H1 (cell line): Measurements from ENCODE around the gene COL1A1. TPM values are rescaled to one million over a fixed set of nuclear protein-coding genes. Genes with fewer than 3 reads are reported as not detected.

Experiments used
- RXRA ChIP-seq: IDR thresholded peaks from 2 replicates; pipeline ENCODE4 v1.6.1; 2011; ENCODE audit warnings: low read depth, mild to moderate bottlenecking, low read length, moderate library complexity; ENCODE audit not compliant: insufficient read depth
- TEAD4 ChIP-seq: IDR thresholded peaks from 2 replicates; pipeline ENCODE4 v1.6.1; 2012; ENCODE audit warnings: low read depth, low read length, inconsistent platforms, mixed read lengths
- polyA plus RNA-seq, 7 experiments: library from polyadenylated mRNA; depleted of rRNA in 3 of 7; stranded (reverse) in 5 of 7; unstranded in 2 of 7; fragments of >200 nt in 5 of 7; fragments of 200-250 nt in 2 of 7; gene quantifications; 1 replicate in 5 of 7; 2 replicates in 1 of 7; 4 replicates in 1 of 7; pipeline versions ENCODE4 v1.2.1 to v1.2.3, GENCODE V29; 2011 to 2013; ENCODE audit warnings: missing spikeins in 2 of 7, mixed read lengths in 2 of 7
- total RNA-seq: library from RNA; stranded (reverse); fragmentation: NEBNext Ultra II Directional; extraction: Animal tissue kit (Norgen Biotek cat#: 25700); gene quantifications from 2 replicates; pipeline ENCODE4 v1.2.1, GENCODE V29; 2021
- TF ChIP-seq, protein P1 (sequence below): fragments of 300-600 bp; sonication (generic); IDR thresholded peaks from 2 replicates; pipeline ENCODE4 v1.7.1; 2012; ENCODE audit warnings: low read length, moderate library complexity, mild to moderate bottlenecking, inconsistent platforms; ENCODE audit not compliant: insufficient replicate concordance

COL1A1 gene
- total and polyA plus RNA-seq, 2 of the 8 experiments (the other 6 are each of a cell fraction or from before 2014, with no cell fraction given), result 14.1 to 80.4 TPM

GRCh38 chr17:50219939-50220465 lies 18.6 kb upstream of the COL1A1 start (continued):
- TF ChIP-seq, protein P1, sequence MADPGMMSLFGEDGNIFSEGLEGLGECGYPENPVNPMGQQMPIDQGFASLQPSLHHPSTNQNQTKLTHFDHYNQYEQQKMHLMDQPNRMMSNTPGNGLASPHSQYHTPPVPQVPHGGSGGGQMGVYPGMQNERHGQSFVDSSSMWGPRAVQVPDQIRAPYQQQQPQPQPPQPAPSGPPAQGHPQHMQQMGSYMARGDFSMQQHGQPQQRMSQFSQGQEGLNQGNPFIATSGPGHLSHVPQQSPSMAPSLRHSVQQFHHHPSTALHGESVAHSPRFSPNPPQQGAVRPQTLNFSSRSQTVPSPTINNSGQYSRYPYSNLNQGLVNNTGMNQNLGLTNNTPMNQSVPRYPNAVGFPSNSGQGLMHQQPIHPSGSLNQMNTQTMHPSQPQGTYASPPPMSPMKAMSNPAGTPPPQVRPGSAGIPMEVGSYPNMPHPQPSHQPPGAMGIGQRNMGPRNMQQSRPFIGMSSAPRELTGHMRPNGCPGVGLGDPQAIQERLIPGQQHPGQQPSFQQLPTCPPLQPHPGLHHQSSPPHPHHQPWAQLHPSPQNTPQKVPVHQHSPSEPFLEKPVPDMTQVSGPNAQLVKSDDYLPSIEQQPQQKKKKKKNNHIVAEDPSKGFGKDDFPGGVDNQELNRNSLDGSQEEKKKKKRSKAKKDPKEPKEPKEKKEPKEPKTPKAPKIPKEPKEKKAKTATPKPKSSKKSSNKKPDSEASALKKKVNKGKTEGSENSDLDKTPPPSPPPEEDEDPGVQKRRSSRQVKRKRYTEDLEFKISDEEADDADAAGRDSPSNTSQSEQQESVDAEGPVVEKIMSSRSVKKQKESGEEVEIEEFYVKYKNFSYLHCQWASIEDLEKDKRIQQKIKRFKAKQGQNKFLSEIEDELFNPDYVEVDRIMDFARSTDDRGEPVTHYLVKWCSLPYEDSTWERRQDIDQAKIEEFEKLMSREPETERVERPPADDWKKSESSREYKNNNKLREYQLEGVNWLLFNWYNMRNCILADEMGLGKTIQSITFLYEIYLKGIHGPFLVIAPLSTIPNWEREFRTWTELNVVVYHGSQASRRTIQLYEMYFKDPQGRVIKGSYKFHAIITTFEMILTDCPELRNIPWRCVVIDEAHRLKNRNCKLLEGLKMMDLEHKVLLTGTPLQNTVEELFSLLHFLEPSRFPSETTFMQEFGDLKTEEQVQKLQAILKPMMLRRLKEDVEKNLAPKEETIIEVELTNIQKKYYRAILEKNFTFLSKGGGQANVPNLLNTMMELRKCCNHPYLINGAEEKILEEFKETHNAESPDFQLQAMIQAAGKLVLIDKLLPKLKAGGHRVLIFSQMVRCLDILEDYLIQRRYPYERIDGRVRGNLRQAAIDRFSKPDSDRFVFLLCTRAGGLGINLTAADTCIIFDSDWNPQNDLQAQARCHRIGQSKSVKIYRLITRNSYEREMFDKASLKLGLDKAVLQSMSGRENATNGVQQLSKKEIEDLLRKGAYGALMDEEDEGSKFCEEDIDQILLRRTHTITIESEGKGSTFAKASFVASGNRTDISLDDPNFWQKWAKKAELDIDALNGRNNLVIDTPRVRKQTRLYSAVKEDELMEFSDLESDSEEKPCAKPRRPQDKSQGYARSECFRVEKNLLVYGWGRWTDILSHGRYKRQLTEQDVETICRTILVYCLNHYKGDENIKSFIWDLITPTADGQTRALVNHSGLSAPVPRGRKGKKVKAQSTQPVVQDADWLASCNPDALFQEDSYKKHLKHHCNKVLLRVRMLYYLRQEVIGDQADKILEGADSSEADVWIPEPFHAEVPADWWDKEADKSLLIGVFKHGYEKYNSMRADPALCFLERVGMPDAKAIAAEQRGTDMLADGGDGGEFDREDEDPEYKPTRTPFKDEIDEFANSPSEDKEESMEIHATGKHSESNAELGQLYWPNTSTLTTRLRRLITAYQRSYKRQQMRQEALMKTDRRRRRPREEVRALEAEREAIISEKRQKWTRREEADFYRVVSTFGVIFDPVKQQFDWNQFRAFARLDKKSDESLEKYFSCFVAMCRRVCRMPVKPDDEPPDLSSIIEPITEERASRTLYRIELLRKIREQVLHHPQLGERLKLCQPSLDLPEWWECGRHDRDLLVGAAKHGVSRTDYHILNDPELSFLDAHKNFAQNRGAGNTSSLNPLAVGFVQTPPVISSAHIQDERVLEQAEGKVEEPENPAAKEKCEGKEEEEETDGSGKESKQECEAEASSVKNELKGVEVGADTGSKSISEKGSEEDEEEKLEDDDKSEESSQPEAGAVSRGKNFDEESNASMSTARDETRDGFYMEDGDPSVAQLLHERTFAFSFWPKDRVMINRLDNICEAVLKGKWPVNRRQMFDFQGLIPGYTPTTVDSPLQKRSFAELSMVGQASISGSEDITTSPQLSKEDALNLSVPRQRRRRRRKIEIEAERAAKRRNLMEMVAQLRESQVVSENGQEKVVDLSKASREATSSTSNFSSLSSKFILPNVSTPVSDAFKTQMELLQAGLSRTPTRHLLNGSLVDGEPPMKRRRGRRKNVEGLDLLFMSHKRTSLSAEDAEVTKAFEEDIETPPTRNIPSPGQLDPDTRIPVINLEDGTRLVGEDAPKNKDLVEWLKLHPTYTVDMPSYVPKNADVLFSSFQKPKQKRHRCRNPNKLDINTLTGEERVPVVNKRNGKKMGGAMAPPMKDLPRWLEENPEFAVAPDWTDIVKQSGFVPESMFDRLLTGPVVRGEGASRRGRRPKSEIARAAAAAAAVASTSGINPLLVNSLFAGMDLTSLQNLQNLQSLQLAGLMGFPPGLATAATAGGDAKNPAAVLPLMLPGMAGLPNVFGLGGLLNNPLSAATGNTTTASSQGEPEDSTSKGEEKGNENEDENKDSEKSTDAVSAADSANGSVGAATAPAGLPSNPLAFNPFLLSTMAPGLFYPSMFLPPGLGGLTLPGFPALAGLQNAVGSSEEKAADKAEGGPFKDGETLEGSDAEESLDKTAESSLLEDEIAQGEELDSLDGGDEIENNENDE, result no peak
- TF ChIP-seq RXRA (no peak), TEAD4 (peak; percentile 44; the same call in 1 of the 2 replicates)
- TF ChIP-seq, all 59 proteins: peak for 1
